Esophagus muscularis mucosa (tissue), 4 donors: ENCODE results near the gene STK24. TPM values are rescaled to one million over a fixed set of nuclear protein-coding genes. Genes with fewer than 3 reads are reported as not detected.

ENCODE experiments used
- DNase-seq: peaks from one replicate; pipeline ENCODE4 v3.0.0-alpha.2; 2017; ENCODE audit errors: extremely low spot score
- H3K27ac ChIP-seq, 4 donors: fragments of 200-600 bp; sonication (generic); replicated peaks in 1 of 4; 1 replicate in 3 of 4; 2 replicates in 1 of 4; pipeline ENCODE4 v1.5.1; 2016 to 2019; ENCODE audit warnings: mild to moderate bottlenecking in 1 of 4
- H3K27me3 ChIP-seq, 4 donors: fragments of 200-600 bp; sonication (generic); one replicate each; pipeline versions ENCODE4 v1.5.1 to v1.6.0; 2016 to 2019
- H3K36me3 ChIP-seq, 4 donors: fragments of 200-600 bp; sonication (generic); one replicate each; pipeline ENCODE4 v1.5.1; 2016 to 2019
- H3K4me1 ChIP-seq, 4 donors: fragments of 200-600 bp; sonication (generic); one replicate each; pipeline ENCODE4 v1.5.1; 2016 to 2019
- H3K4me3 ChIP-seq, 4 donors: fragments of 200-600 bp; sonication (generic); 1 replicate in 2 of 4; 2 replicates in 2 of 4; pipeline ENCODE4 v1.5.1; 2016 to 2019; ENCODE audit warnings: mild to moderate bottlenecking in 4 of 4, moderate library complexity in 1 of 4
- H3K9me3 ChIP-seq, 4 donors: fragments of 200-600 bp; sonication (generic); 1 replicate in 3 of 4; 2 replicates in 1 of 4; pipeline ENCODE4 v1.5.1; 2016 to 2019
- EP300 ChIP-seq: sonication (generic); formaldehyde crosslinking; IDR thresholded peaks from one replicate; pipeline ENCODE4 v1.6.1; 2017; ENCODE audit warnings: antibody characterized with exemption
- POLR2A ChIP-seq: fragments of 450-650 bp; IDR thresholded peaks from one replicate; pipeline ENCODE4 v1.6.1; 2017; ENCODE audit warnings: antibody characterized with exemption, moderate library complexity, mild to moderate bottlenecking, low read depth
- POLR2AphosphoS5 ChIP-seq, 2 donors: sonication (generic); formaldehyde crosslinking; IDR thresholded peaks; one replicate each; pipeline ENCODE4 v1.6.1; 2017; ENCODE audit warnings: antibody characterized with exemption in 2 of 2
- WGBS: methylation state at CpG from one replicate; pipeline ENCODE4 v1.1.5; 2018; 5-methylcytosine and 5-hydroxymethylcytosine counted together
- intact Hi-C: fragments of 100-400 bp; cut with DNase I; formaldehyde crosslinking; loops from one replicate; pipeline ENCODE4 v1.15.1; 2023
- total RNA-seq, 4 donors: library from RNA; depleted of rRNA; stranded (reverse); fragments of >200 nt; gene quantifications; one replicate each; pipeline versions ENCODE4 v1.1.0 to v1.2.1, GENCODE V29; 2016
- TF ChIP-seq, protein P1 (sequence below), 3 experiments: fragments of 200-600 bp in 2 of 3; fragments of 450-650 bp in 1 of 3; sonication (generic) in 2 of 3; IDR thresholded peaks; one replicate each; pipeline ENCODE4 v1.5.1; 2017 to 2019; ENCODE audit warnings: antibody characterized with exemption in 3 of 3, mild to moderate bottlenecking in 2 of 3, moderate library complexity in 1 of 3

The STK24 gene
- total RNA-seq, 4 donors from 2014 or later, result 61.9 to 108 (median 96.7) TPM

GRCh38 chr13:98396071-98396710, 180.7 kb downstream of the STK24 start:
- intact Hi-C loops, result no loop called here
- TF ChIP-seq POLR2AphosphoS5 (IDR thresholded peaks at IDR 0.05), result no peak
- TF ChIP-seq, protein P1, sequence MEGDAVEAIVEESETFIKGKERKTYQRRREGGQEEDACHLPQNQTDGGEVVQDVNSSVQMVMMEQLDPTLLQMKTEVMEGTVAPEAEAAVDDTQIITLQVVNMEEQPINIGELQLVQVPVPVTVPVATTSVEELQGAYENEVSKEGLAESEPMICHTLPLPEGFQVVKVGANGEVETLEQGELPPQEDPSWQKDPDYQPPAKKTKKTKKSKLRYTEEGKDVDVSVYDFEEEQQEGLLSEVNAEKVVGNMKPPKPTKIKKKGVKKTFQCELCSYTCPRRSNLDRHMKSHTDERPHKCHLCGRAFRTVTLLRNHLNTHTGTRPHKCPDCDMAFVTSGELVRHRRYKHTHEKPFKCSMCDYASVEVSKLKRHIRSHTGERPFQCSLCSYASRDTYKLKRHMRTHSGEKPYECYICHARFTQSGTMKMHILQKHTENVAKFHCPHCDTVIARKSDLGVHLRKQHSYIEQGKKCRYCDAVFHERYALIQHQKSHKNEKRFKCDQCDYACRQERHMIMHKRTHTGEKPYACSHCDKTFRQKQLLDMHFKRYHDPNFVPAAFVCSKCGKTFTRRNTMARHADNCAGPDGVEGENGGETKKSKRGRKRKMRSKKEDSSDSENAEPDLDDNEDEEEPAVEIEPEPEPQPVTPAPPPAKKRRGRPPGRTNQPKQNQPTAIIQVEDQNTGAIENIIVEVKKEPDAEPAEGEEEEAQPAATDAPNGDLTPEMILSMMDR (IDR thresholded peaks at IDR 0.05), result no peak
- no peak for TF ChIP-seq EP300
- TF ChIP-seq POLR2A, result no peak
- no peaks in the 10 kb centered on the region for H3K27me3 ChIP-seq

More at GRCh38 chr13:98396071-98396710, 180.7 kb downstream of the STK24 start:
- no peaks in the 10 kb centered on the region for H3K9me3 ChIP-seq
- H3K4me3 ChIP-seq, result no peak overlapping the region
- WGBS, result 80% methylated on average over 9 of the region's 16 CpGs
- H3K27ac ChIP-seq, result no peak overlapping the region
- DNase-seq, result no peak
- no peaks in the 10 kb centered on the region for H3K4me1 ChIP-seq
- H3K36me3 ChIP-seq, result peaks cover 10 to 39% (median 25%) of the 10 kb centered on the region in 4 donors

Other genes with a start within 250 kb of the STK24 start
- not detected for gene SLC15A1, start 175.6 kb upstream of the STK24 start, total RNA-seq